ENCODE data around the gene CDH13. TPM values are rescaled to one million over a fixed set of nuclear protein-coding genes. Genes with fewer than 3 reads are reported as not detected.

The CDH13 gene
- total RNA-seq, 2 donors from 2014 or later: 2.4 to 6.3 TPM

DNA sequence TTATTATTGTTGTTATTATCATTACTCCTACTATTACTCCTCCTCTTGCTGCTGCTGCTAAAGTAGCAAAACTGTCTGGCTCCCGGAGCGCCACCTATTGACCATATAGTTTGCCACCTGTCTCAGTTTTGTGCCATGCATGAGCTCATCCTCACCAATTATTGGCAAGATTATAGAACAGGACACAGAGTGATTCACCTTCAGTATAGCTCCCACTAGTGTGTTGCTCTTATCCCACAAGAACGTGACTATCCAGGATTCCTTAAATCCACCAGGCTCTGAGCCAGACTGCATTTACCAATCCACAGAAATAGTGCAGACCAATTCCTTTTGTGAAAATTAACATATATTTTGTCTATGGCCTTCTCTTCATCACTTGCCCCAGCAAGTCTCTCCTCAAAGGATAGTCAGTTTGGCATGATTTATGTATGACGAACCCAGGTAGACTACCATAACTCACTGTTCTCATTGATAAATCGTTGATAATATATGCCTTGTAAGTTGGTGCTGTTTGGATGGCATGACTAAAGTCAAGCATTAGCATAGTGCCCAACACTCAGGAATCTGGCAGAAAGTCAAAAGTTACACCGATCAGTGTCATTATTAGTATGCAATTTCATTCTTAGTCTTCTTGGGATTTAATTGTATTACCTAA is 775.5 kb downstream of the CDH13 start:
- Histone ChIP-seq H3K4me1 (no peaks in the 10 kb centered on the region), H3K9me3 (no peaks in the 10 kb centered on the region), H3K36me3 (no peaks in the 10 kb centered on the region), H3K27me3 (no peaks in the 10 kb centered on the region), H3K27ac (no peak overlapping the region), H3K9ac (ENCODE audit: low read depth in 2 of 2, low read length in 2 of 2) (no peak overlapping the region), H3K4me3 (no peak overlapping the region)
- intact Hi-C loops (cut with DNase I): no loop called here
- DNase-seq: no peak
- TF ChIP-seq, protein P1, sequence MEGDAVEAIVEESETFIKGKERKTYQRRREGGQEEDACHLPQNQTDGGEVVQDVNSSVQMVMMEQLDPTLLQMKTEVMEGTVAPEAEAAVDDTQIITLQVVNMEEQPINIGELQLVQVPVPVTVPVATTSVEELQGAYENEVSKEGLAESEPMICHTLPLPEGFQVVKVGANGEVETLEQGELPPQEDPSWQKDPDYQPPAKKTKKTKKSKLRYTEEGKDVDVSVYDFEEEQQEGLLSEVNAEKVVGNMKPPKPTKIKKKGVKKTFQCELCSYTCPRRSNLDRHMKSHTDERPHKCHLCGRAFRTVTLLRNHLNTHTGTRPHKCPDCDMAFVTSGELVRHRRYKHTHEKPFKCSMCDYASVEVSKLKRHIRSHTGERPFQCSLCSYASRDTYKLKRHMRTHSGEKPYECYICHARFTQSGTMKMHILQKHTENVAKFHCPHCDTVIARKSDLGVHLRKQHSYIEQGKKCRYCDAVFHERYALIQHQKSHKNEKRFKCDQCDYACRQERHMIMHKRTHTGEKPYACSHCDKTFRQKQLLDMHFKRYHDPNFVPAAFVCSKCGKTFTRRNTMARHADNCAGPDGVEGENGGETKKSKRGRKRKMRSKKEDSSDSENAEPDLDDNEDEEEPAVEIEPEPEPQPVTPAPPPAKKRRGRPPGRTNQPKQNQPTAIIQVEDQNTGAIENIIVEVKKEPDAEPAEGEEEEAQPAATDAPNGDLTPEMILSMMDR (IDR thresholded peaks at IDR 0.05): no peak

DNA sequence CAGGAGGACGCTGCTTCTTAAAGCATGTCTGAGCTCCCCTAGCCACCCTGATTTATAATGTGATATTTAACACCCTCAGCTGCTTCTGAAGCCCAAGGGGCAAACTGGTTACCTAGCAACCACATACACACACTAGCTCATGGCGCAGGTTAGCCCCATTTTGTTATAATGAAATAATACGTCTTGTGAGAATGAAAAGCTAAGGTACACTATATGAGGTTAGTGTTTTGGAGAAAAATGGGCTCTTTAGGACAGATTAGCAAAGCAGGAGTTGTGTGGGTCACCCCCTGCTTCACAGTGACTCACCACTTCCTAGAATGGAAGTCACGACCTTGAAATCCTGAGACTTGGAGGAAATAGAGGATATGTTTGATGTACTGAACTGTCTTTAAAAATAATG is 776.2 kb downstream of the CDH13 start:
- Histone ChIP-seq H3K36me3 (no peaks in the 10 kb centered on the region), H3K4me1 (no peaks in the 10 kb centered on the region), H3K27ac (no peak overlapping the region), H3K9me3 (no peaks in the 10 kb centered on the region), H3K27me3 (no peaks in the 10 kb centered on the region), H3K4me3 (no peak overlapping the region), H3K9ac (ENCODE audit: low read depth in 2 of 2, low read length in 2 of 2) (no peak overlapping the region)
- intact Hi-C loops (cut with DNase I): no loop called here
- DNase-seq: no peak
- TF ChIP-seq, protein P1 (IDR thresholded peaks at IDR 0.05): no peak

DNA sequence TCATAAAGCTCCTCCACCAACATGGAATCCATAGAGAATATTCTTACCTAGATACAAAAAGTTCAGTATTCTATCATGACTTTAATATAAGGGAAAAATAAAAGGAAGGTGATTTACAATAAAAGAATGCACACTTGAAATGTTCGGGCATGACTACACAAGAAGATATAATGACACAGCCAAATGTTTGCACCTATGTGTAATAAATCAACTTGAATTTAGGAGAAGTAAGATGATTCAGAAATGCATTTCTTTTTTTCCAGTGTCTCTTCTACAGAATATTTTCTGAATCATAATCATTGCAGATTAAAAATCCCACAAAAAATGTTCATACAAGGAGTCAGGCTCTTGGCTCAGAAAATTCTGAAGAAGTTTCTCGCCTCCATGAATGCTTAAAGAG is 777.0 kb downstream of the CDH13 start:
- intact Hi-C loops (cut with DNase I): no loop called here

DNA sequence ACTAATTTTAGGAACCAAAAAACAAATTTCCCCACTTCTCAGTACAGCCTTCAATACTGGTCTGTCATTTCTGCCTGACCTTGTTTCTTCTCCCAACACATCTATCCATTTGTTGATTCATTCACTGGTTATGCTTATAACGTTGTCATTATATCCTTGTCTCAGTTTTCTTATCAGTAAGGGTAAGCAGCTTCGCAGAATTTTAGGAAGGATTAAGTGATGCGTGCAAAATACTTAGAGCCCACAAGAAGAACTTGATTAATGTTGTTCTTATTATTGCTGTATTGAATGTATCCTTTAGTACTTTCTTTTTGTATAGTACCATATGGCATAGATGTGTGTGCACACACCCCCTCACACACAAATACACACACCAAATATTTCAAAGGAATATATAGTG is 777.5 kb downstream of the CDH13 start:
- Histone ChIP-seq H3K4me1 (no peaks in the 10 kb centered on the region), H3K36me3 (no peaks in the 10 kb centered on the region), H3K27ac (no peak overlapping the region), H3K9me3 (no peaks in the 10 kb centered on the region), H3K27me3 (no peaks in the 10 kb centered on the region), H3K4me3 (no peak overlapping the region), H3K9ac (ENCODE audit: low read depth in 2 of 2, low read length in 2 of 2) (no peak overlapping the region)
- intact Hi-C loops (cut with DNase I): no loop called here
- TF ChIP-seq, protein P1 (IDR thresholded peaks at IDR 0.05): no peak
- no peak for DNase-seq

More for the DNA sequence above, 777.0 kb downstream of the CDH13 start:
- no peak overlapping the region for H3K4me3 ChIP-seq
- H3K4me1 ChIP-seq: no peaks in the 10 kb centered on the region
- H3K27me3 ChIP-seq: no peaks in the 10 kb centered on the region
- no peaks in the 10 kb centered on the region for H3K9me3 ChIP-seq
- H3K36me3 ChIP-seq: no peaks in the 10 kb centered on the region
- TF ChIP-seq, protein P1 (IDR thresholded peaks at IDR 0.05): no peak
- H3K9ac ChIP-seq (ENCODE audit: low read depth in 2 of 2, low read length in 2 of 2): no peak overlapping the region
- no peak for DNase-seq
- H3K27ac ChIP-seq: no peak overlapping the region

DNA sequence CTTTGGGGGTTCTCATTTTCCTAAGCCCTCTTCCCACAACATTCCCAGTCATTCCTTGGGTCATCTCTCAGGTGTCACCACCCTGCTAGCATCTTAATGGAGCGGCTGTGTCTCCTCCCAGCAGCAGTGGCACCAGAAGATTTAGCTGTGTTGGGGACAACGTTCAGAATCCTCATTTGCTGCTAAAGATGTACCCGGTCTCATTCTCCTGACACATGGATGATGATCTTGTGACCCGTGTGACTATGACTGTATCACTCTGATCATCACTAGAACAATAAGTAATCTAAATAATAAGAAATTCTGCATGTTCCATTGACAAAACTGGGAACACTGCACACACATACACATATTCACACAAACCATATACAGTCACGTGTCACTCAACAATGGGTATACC is 781.2 kb downstream of the CDH13 start:
- TF ChIP-seq, protein P1 (IDR thresholded peaks at IDR 0.05): no peak
- no peak for DNase-seq
- H3K9ac ChIP-seq (ENCODE audit: low read depth in 2 of 2, low read length in 2 of 2): no peak overlapping the region
- no peaks in the 10 kb centered on the region for H3K9me3 ChIP-seq
- H3K36me3 ChIP-seq: no peaks in the 10 kb centered on the region
- H3K4me1 ChIP-seq: no peaks in the 10 kb centered on the region
- intact Hi-C loops (cut with DNase I): no loop called here
- no peak overlapping the region for H3K4me3 ChIP-seq
- H3K27ac ChIP-seq: no peak overlapping the region
- no peaks in the 10 kb centered on the region for H3K27me3 ChIP-seq
